Vagina (tissue), 2 donors: Measurements from ENCODE around the gene CETP. TPM values are rescaled to one million over a fixed set of nuclear protein-coding genes. Genes with fewer than 3 reads are reported as not detected.

Experiments
- DNase-seq, 2 donors: peaks; one replicate each; pipeline ENCODE4 v3.0.0-alpha.2; 2017; ENCODE audit errors: extremely low spot score in 2 of 2
- H3K27ac ChIP-seq: fragments of 200-600 bp; sonication (generic); one replicate; pipeline ENCODE4 v1.5.1; 2019
- H3K27me3 ChIP-seq: fragments of 200-600 bp; sonication (generic); one replicate; pipeline ENCODE4 v1.5.1; 2019
- H3K36me3 ChIP-seq, 2 donors: fragments of 200-600 bp; sonication (generic); one replicate each; pipeline ENCODE4 v1.5.1; 2017 to 2019
- H3K4me1 ChIP-seq: fragments of 200-600 bp; sonication (generic); one replicate; pipeline ENCODE4 v1.5.1; 2019
- H3K4me3 ChIP-seq, 2 donors: fragments of 200-600 bp; sonication (generic); 1 replicate in 1 of 2; 2 replicates in 1 of 2; pipeline ENCODE4 v1.5.1; 2016 to 2019
- H3K9me3 ChIP-seq: fragments of 200-600 bp; sonication (generic); one replicate; pipeline ENCODE4 v1.5.1; 2019
- CTCF ChIP-seq, 3 experiments: fragments of 450-650 bp in 2 of 3; fragments of 200-600 bp in 1 of 3; sonication (generic) in 1 of 3; IDR thresholded peaks; one replicate each; pipeline ENCODE4 v1.5.1; 2017 to 2019; ENCODE audit warnings: antibody characterized with exemption in 3 of 3, mild to moderate bottlenecking in 2 of 3, moderate library complexity in 2 of 3
- POLR2A ChIP-seq, 2 donors: fragments of 450-650 bp; IDR thresholded peaks; one replicate each; pipeline ENCODE4 v1.6.1; 2017; ENCODE audit warnings: antibody characterized with exemption in 2 of 2, mild to moderate bottlenecking in 2 of 2, moderate library complexity in 2 of 2
- POLR2AphosphoS5 ChIP-seq, 2 donors: sonication (generic); formaldehyde crosslinking; IDR thresholded peaks; one replicate each; pipeline ENCODE4 v1.9.0; 2017; ENCODE audit warnings: antibody characterized with exemption in 2 of 2, mild to moderate bottlenecking in 2 of 2, low read depth in 1 of 2; ENCODE audit not compliant: insufficient read depth in 1 of 2
- intact Hi-C: fragments of 100-400 bp; cut with DNase I; formaldehyde crosslinking; loops from one replicate; pipeline ENCODE4 v1.15.1; 2023
- total RNA-seq: library from RNA; depleted of rRNA; stranded (reverse); fragments of >200 nt; gene quantifications from one replicate; pipeline ENCODE4 v1.2.3, GENCODE V29; 2016

CETP gene
- total RNA-seq, 1 donor from 2014 or later = not detected

DNA sequence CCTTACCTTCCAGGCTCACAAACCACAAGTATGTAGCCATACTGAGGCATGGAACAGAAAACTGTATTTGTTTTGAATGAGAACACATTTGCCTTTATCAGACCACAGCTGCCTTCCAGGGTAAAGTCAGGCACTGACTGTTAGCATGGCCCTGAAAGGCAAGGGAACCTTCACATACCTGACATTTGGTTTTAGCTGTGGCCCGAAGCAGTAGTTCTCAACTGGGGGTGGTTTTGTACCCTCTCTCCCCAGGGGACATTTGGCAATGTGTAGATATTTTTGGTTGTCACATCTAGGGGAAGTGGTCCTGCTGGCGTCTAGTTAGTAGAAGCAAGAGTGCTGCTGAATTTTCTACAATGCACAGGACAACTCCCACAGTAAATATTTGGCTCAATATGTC, 20.7 kb upstream of the CETP start:
- H3K27ac ChIP-seq = no peak overlapping the region
- no peak for TF ChIP-seq POLR2AphosphoS5 (IDR thresholded peaks at IDR 0.05; ENCODE audit: insufficient read depth in 1 of 2, low read depth in 1 of 2)
- no peak for TF ChIP-seq CTCF (IDR thresholded peaks at IDR 0.05)
- TF ChIP-seq POLR2A (IDR thresholded peaks at IDR 0.05) = no peak
- peaks cover 0 to 99% of the 10 kb centered on the region in 2 donors for H3K36me3 ChIP-seq
- no peak overlapping the region for H3K4me3 ChIP-seq
- intact Hi-C loops = no loop called here
- H3K4me1 ChIP-seq = peaks cover 16% of the 10 kb centered on the region
- no peaks in the 10 kb centered on the region for H3K27me3 ChIP-seq
- no peaks in the 10 kb centered on the region for H3K9me3 ChIP-seq
- DNase-seq = no peak

GRCh38 chr16:56941856-56942331, 19.9 kb upstream of the CETP start:
- no peak for TF ChIP-seq POLR2AphosphoS5 (IDR thresholded peaks at IDR 0.05; ENCODE audit: insufficient read depth in 1 of 2, low read depth in 1 of 2)
- TF ChIP-seq CTCF (IDR thresholded peaks at IDR 0.05) = no peak
- no peak for TF ChIP-seq POLR2A (IDR thresholded peaks at IDR 0.05)
- peaks cover 10% of the 10 kb centered on the region for H3K4me1 ChIP-seq
- H3K36me3 ChIP-seq = peaks cover 0 to 96% of the 10 kb centered on the region in 2 donors
- no peak overlapping the region for H3K27ac ChIP-seq
- H3K4me3 ChIP-seq = no peak overlapping the region
- intact Hi-C loops = no loop called here
- H3K9me3 ChIP-seq = no peaks in the 10 kb centered on the region
- DNase-seq = no peak
- H3K27me3 ChIP-seq = no peaks in the 10 kb centered on the region

DNA sequence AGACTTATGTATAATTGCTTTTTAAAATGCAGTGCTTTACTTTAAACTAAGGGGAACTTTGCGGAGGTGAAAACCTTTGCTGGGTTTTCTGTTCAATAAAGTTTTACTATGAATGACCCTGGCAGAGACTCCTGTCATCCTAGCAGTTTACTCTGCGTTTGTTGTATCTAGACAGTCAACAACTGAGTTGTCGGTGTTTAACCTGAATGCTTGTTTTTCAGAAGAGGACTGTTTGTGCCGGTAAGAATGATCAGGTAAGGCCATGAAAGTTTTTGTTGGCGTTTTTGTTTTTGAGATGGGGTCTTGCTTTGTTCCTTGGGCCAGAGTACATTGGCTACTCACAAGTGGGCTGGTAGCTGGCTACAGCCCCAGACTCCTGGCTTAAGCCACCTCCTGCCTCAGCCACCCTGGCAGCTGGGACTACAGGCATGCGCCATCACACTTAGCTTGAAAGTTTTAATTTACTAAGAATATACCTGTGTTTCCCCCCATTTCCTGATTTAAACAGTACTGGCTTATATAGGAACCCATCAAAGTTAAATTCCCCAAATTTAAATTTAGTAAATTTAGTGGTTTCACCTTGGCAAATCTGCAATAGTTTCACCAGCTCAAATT, 17.9 kb upstream of the CETP start:
- TF ChIP-seq CTCF (IDR thresholded peaks at IDR 0.05) = no peak
- no peak for TF ChIP-seq POLR2A (IDR thresholded peaks at IDR 0.05)
- TF ChIP-seq POLR2AphosphoS5 (IDR thresholded peaks at IDR 0.05; ENCODE audit: insufficient read depth in 1 of 2, low read depth in 1 of 2) = no peak
- no peaks in the 10 kb centered on the region for H3K9me3 ChIP-seq
- no peak for DNase-seq
- H3K27me3 ChIP-seq = no peaks in the 10 kb centered on the region
- H3K4me1 ChIP-seq = peaks cover under 1% of the 10 kb centered on the region
- H3K4me3 ChIP-seq = no peak overlapping the region
- H3K36me3 ChIP-seq = peaks cover 0 to 76% of the 10 kb centered on the region in 2 donors
- H3K27ac ChIP-seq = no peak overlapping the region
- intact Hi-C loops = no loop called here

DNA sequence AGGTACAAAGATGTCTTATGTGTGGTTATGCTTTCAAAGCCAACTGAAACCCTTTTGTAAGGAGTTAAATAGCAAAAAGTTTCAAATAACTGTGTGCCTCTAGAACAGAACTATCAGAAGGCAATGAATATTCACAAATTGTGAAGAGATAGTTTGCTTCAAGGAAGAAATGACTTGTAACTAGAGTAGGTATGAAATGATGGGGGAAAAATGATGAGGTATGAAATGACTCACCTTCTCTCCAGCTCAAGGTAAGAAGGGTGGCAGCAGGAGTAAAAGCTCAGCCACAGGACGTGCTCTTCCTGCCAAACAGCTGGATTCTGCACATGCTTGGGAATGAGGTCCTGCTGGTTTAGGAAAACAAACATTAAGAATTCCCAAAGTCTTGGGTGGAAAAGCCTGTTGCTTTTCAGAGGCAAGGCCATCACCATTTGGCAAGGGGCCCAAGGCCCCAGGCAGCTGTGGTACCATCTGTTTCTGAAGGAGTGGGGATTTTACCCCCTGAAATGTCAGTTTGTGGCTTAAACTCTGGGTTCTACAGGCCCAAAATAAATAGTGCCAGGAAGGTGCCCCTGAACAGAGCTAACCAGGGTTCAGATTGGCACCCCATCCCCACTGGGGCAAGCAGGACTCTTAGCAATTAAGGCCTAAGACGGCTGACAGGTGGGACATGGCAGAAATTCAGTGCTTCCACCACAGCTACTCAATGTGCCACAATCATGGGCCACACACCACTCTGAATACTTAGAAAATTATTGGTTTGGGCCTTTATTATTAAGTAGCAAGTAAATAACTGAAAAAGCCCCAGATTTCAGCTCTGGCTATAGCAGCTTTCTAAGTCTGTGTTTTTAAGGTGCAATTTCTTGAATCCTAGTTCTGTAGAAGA, 16.6 kb upstream of the CETP start:
- H3K27me3 ChIP-seq = no peaks in the 10 kb centered on the region
- H3K4me3 ChIP-seq = no peak overlapping the region
- H3K36me3 ChIP-seq = peaks cover 0 to 63% of the 10 kb centered on the region in 2 donors
- no peak overlapping the region for H3K27ac ChIP-seq
- intact Hi-C loops = no loop called here
- no peak for DNase-seq
- no peaks in the 10 kb centered on the region for H3K9me3 ChIP-seq
- H3K4me1 ChIP-seq = no peaks in the 10 kb centered on the region
- no peak for TF ChIP-seq POLR2A (IDR thresholded peaks at IDR 0.05)
- TF ChIP-seq POLR2AphosphoS5 (IDR thresholded peaks at IDR 0.05; ENCODE audit: insufficient read depth in 1 of 2, low read depth in 1 of 2) = no peak
- TF ChIP-seq CTCF (IDR thresholded peaks at IDR 0.05) = no peak
